Stimulated activated CD8-positive, alpha-beta memory T cell treated with anti-CD3 and anti-CD28 coated beads, Interleukin-2, amount 100 ng/mL, for 48 hours (primary cell): ENCODE measurements around the gene NUMB.
"Not testable (repeated sequence)": the region's sequence is repeated elsewhere in the genome, so short reads cannot be mapped to it uniquely, and the experiment has no call there.

Experiments
- DNase-seq, 2 donors: peaks; one replicate each; pipeline ENCODE4 v3.0.0-alpha.2; 2020; ENCODE audit warnings: low read depth in 2 of 2

Gene NUMB

GRCh38 chr14:73359445-73359844, 98.9 kb downstream of the NUMB start:
- no peak for DNase-seq

GRCh38 chr14:73358187-73358586, 100.2 kb downstream of the NUMB start:
- no peak for DNase-seq

GRCh38 chr14:73349091-73349490, 109.3 kb downstream of the NUMB start:
- not testable (repeated sequence) for DNase-seq

GRCh38 chr14:73344319-73344718, 114.0 kb downstream of the NUMB start:
- DNase-seq, result no peak

GRCh38 chr14:73342670-73343069, 115.7 kb downstream of the NUMB start:
- DNase-seq, result no peak

- DNase-seq, result no peak
Measured at GRCh38 chr14:73339846-73340595, 118.3 kb downstream of the NUMB start.

GRCh38 chr14:73339206-73339605, 119.1 kb downstream of the NUMB start:
- no peak for DNase-seq

- no peak for DNase-seq
Measured at GRCh38 chr14:73338551-73338950, 119.8 kb downstream of the NUMB start.

- no peak for DNase-seq
Measured at GRCh38 chr14:73333031-73333430, 125.3 kb downstream of the NUMB start.

- DNase-seq, result no peak
Measured at GRCh38 chr14:73325630-73326299, 132.6 kb downstream of the NUMB start.

- no peak for DNase-seq
Measured at GRCh38 chr14:73325063-73325462, 133.3 kb downstream of the NUMB start.

GRCh38 chr14:73324533-73324932, 133.8 kb downstream of the NUMB start:
- no peak for DNase-seq

- DNase-seq, result no peak
Measured at GRCh38 chr14:73323896-73324399, 134.4 kb downstream of the NUMB start.

- DNase-seq, result no peak
Measured at GRCh38 chr14:73313151-73313550, 145.2 kb downstream of the NUMB start.

- no peak for DNase-seq
Measured at GRCh38 chr14:73312687-73313086, 145.7 kb downstream of the NUMB start.

- no peak for DNase-seq
Measured at GRCh38 chr14:73311708-73312030, 146.7 kb downstream of the NUMB start.

- not testable (repeated sequence) for DNase-seq
Measured at GRCh38 chr14:73309207-73309606, 149.1 kb downstream of the NUMB start.

- DNase-seq, result no peak
Measured at GRCh38 chr14:73307261-73307660, 151.1 kb downstream of the NUMB start.

GRCh38 chr14:73305499-73305898, 152.8 kb downstream of the NUMB start:
- DNase-seq, result no peak

- DNase-seq, result no peak
Measured at GRCh38 chr14:73295198-73295796, 163.0 kb downstream of the NUMB start.

GRCh38 chr14:73293782-73294781, 164.3 kb downstream of the NUMB start:
- DNase-seq, result no peak

- no peak for DNase-seq
Measured at GRCh38 chr14:73290279-73290678, 168.1 kb downstream of the NUMB start.
